GM12878 (cell line): Measurements from ENCODE around the gene NBEA. TPM values are rescaled to one million over a fixed set of nuclear protein-coding genes. Genes with fewer than 3 reads are reported as not detected.

Source experiments
- ATAC-seq: fragments of 200-7000 bp; cut with Tn5 transposase; 3 replicates; pipeline ENCODE4 v1.9.1; 2020; ENCODE audit warnings: mild to moderate bottlenecking, moderate library complexity
- BruUV-seq: library from RNA; stranded (reverse); fragments of 400-500 nt; replicated peaks from 2 replicates; lab custom pipeline; 2021; lab: Mats Ljungman, UMichigan
- CTCF ChIA-PET: fragments of 300-600 bp; sonication (Branson Sonifier 250); formaldehyde crosslinking; extraction: SDS; loops from one replicate; lab custom pipeline; 2021; ENCODE audit warnings: inconsistent platforms; lab: Yijun Ruan, JAX
- POLR2A ChIA-PET: fragments of 350-600 bp; formaldehyde crosslinking; extraction: SDS; loops from one replicate; lab custom pipeline; 2021; ENCODE audit warnings: inconsistent platforms; lab: Charles Lee
- RAD21 ChIA-PET: fragments of 300-600 bp; sonication (Branson Sonifier 250); formaldehyde crosslinking; loops from one replicate; lab custom pipeline; 2023; ENCODE audit warnings: antibody characterized with exemption; ENCODE audit not compliant: unreplicated experiment; lab: Charles Lee
- SMC1A ChIA-PET: fragments of 300-600 bp; sonication (Branson Sonifier 250); formaldehyde crosslinking; loops from one replicate; lab custom pipeline; 2023; ENCODE audit not compliant: unreplicated experiment, uncharacterized antibody; lab: Charles Lee
- DNase-seq: peaks from one replicate; pipeline ENCODE4 v3.0.0-alpha.2; 2011; ENCODE audit warnings: low read depth, low spot score
- FAIRE-seq: peaks from 3 replicates; lab custom pipeline; 2011; peaks lifted over from hg19 to GRCh38; lab: Jason Lieb, UNC
- H2AFZ ChIP-seq: 2 replicates; pipeline ENCODE4 v1.6.0; 2011; ENCODE audit warnings: low read depth, low read length, control low read depth; ENCODE audit not compliant: control insufficient read depth
- H3K27ac ChIP-seq: 2 replicates; pipeline ENCODE4 v1.5.1; 2011; ENCODE audit warnings: control low read depth; ENCODE audit not compliant: control insufficient read depth, insufficient read depth
- H3K27me3 ChIP-seq, 2 experiments: replicated peaks in 1 of 2; 2 replicates each; pipeline versions ENCODE4 v1.6.0 to v1.6.1; 2011; ENCODE audit warnings: low read length in 1 of 2; ENCODE audit not compliant: control insufficient read depth in 2 of 2, insufficient read depth in 2 of 2
- H3K36me3 ChIP-seq, 2 experiments: 2 replicates each; pipeline ENCODE4 v1.5.1; 2011; ENCODE audit warnings: low read length in 1 of 2; ENCODE audit not compliant: control insufficient read depth in 2 of 2, insufficient read depth in 2 of 2
- H3K4me1 ChIP-seq: 2 replicates; pipeline ENCODE4 v1.6.1; 2011; ENCODE audit warnings: mild to moderate bottlenecking, low read length, moderate library complexity, mixed read lengths; ENCODE audit not compliant: control insufficient read depth, insufficient read depth
- H3K4me2 ChIP-seq: 2 replicates; pipeline ENCODE4 v1.6.0; 2011; ENCODE audit warnings: control low read depth; ENCODE audit not compliant: control insufficient read depth, insufficient read depth
- H3K4me3 ChIP-seq: fragments of 200-600 bp; sonication (generic); 2 replicates; pipeline ENCODE4 v1.5.1; 2016
- H3K79me2 ChIP-seq: 2 replicates; pipeline ENCODE4 v1.6.0; 2011; ENCODE audit warnings: low read length; ENCODE audit not compliant: control insufficient read depth, insufficient read depth
- H3K9ac ChIP-seq: 2 replicates; pipeline ENCODE4 v1.8.0; 2011; ENCODE audit warnings: low read length, control low read depth, mixed read lengths; ENCODE audit not compliant: control insufficient read depth, insufficient read depth
- H3K9me3 ChIP-seq: replicated peaks from 3 replicates; pipeline ENCODE4 v1.5.1; 2011; ENCODE audit warnings: mild to moderate bottlenecking, low read length; ENCODE audit not compliant: control insufficient read depth, insufficient read depth
- H4K20me1 ChIP-seq: 2 replicates; pipeline ENCODE4 v1.6.0; 2011; ENCODE audit not compliant: control insufficient read depth, insufficient read depth
- BRCA1 ChIP-seq: IDR thresholded peaks from 2 replicates; pipeline ENCODE4 v1.6.1; 2011; ENCODE audit warnings: low read depth, low read length, improper control_type of control experiment
- CEBPZ ChIP-seq: fragments of 150-350 bp; IDR thresholded peaks from 2 replicates; pipeline ENCODE4 v1.6.1; 2016; ENCODE audit warnings: low read depth, low read length
- CHD2 ChIP-seq: IDR thresholded peaks from 2 replicates; pipeline ENCODE4 v1.6.1; 2011; ENCODE audit warnings: low read depth, low read length, improper control_type of control experiment, borderline replicate concordance
- CREB1 ChIP-seq: IDR thresholded peaks from 2 replicates; pipeline ENCODE4 v1.6.1; 2012; ENCODE audit warnings: low read depth, mild to moderate bottlenecking, inconsistent platforms
- EGR1 ChIP-seq, 2 experiments: IDR thresholded peaks; 1 replicate in 1 of 2; 2 replicates in 1 of 2; pipeline ENCODE4 v1.6.1; 2011 to 2012; ENCODE audit warnings: low read depth in 2 of 2, low read length in 2 of 2, borderline replicate concordance in 1 of 2, mild to moderate bottlenecking in 1 of 2, moderate library complexity in 1 of 2
- IKZF2 ChIP-seq, 2 experiments: fragments of 450-650 bp; IDR thresholded peaks; 2 replicates each; pipeline ENCODE4 v1.6.1; 2017; ENCODE audit warnings: mild to moderate bottlenecking in 2 of 2, moderate library complexity in 2 of 2
- MYB ChIP-seq: fragments of 150-350 bp; IDR thresholded peaks from 2 replicates; pipeline ENCODE4 v1.6.1; 2014; ENCODE audit warnings: mild to moderate bottlenecking, low read depth, low read length, borderline replicate concordance
- NFYA ChIP-seq: IDR thresholded peaks from 2 replicates; pipeline ENCODE4 v1.6.1; 2011; ENCODE audit warnings: low read depth, mild to moderate bottlenecking, low read length, improper control_type of control experiment, borderline replicate concordance
- RB1 ChIP-seq: fragments of 450-650 bp; formaldehyde crosslinking; IDR thresholded peaks from 2 replicates; pipeline ENCODE4 v1.6.1; 2017; ENCODE audit warnings: mild to moderate bottlenecking, borderline replicate concordance
- TCF3 ChIP-seq: IDR thresholded peaks from 2 replicates; pipeline ENCODE4 v1.6.1; 2012; ENCODE audit warnings: low read depth, mild to moderate bottlenecking, low read length, borderline replicate concordance; ENCODE audit not compliant: insufficient read depth
- ZNF384 ChIP-seq: IDR thresholded peaks from 2 replicates; pipeline ENCODE4 v1.6.1; 2012; ENCODE audit warnings: low read depth, mild to moderate bottlenecking, low read length, improper control_type of control experiment, borderline replicate concordance
- WGBS: methylation state at CpG from one replicate; pipeline ENCODE4 v1.1.6; 2016; ENCODE audit warnings: low lambda C conversion rate; ENCODE audit not compliant: insufficient replicate concordance, insufficient coverage; ENCODE audit errors: missing lambda C conversion rate; 5-methylcytosine and 5-hydroxymethylcytosine counted together
- in situ Hi-C: fragments of 300-500 bp; cut with MboI; formaldehyde crosslinking; loops from 9 replicates; pipeline ENCODE4 v1.14.3; 2018; ENCODE audit warnings: mixed read lengths
- intact Hi-C: fragments of 100-400 bp; cut with micrococcal nuclease; formaldehyde crosslinking; loops from one replicate; pipeline ENCODE4 v1.14.2; 2022; ENCODE audit not compliant: unreplicated experiment
- polyA plus RNA-seq, 11 experiments: library from polyadenylated mRNA; depleted of rRNA in 4 of 11; unstranded in 6 of 11; stranded (reverse) in 5 of 11; fragments of >200 nt; fragmentation: Nextera tagmentation in 4 of 11; fragmentation: Illumina TruSeq in 1 of 11; extraction: Ambion mirVana in 4 of 11; extraction: Trizol in 1 of 11; gene quantifications; 1 replicate in 1 of 11; 2 replicates in 10 of 11; pipeline versions ENCODE4 v1.2.1 to v1.2.3, GENCODE V29; 2011 to 2016; ENCODE audit warnings: inconsistent platforms in 2 of 11, missing spikeins in 2 of 11, low read depth in 1 of 11
- total RNA-seq, 4 experiments: library from RNA; depleted of rRNA in 3 of 4; stranded (reverse); fragments of >200 nt in 3 of 4; fragmentation: Illumina TruSeq in 1 of 4; extraction: Trizol in 1 of 4; gene quantifications; 2 replicates each; pipeline versions ENCODE4 v1.2.1 to v1.2.3, GENCODE V29; 2013 to 2021
- TF ChIP-seq, protein P1 (sequence below): fragments of 450-650 bp; IDR thresholded peaks from 2 replicates; pipeline ENCODE4 v1.6.1; 2017; ENCODE audit warnings: mild to moderate bottlenecking

Gene NBEA
- total and polyA plus RNA-seq, 10 of the 15 experiments (the other 5 are each of a cell fraction or from before 2014, with no cell fraction given) = 0.23 to 3.6 (median 0.55) TPM

DNA sequence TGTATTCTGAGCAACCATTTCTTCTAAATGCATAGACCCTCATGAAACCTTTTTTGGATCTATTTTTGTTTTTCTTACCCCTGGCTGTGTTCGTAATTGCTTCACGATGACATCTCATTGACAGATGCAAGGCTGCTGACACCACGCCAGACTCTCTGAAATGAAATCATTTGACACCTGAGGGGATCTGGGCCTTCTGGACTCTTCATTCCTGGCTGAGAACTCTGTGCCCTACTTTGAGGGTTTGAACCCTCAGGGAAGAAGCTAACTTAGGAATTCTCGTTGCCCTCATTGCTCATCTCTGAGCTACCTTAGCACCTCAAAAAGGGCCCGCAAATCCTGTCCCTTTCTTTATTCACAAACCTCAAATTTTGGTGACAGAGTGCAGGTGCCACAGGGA is 40.5 kb upstream of the NBEA start:
- no peak overlapping the region for H2AFZ ChIP-seq
- H3K9me3 ChIP-seq = no peaks in the 10 kb centered on the region
- ChIA-PET CTCF (no interaction called here), SMC1A (interaction anchor here (1.7 kb wide), 1 partner anchor 230 kb away, joined by 3 read pairs; no protein-coding TSS in a partner anchor), POLR2A (no interaction called here), RAD21 (no interaction called here)
- no peak overlapping the region for H3K4me2 ChIP-seq
- BruUV-seq = no TSS peak
- no peak overlapping the region for H3K4me3 ChIP-seq
- H3K27me3 ChIP-seq = no peaks in the 10 kb centered on the region
- ATAC-seq (no peak), DNase-seq (no peak), FAIRE-seq (no peak)
- in situ Hi-C loops = no loop called here
- intact Hi-C loops = no loop called here
- H3K27ac ChIP-seq = no peak overlapping the region
- H3K4me1 ChIP-seq = no peaks in the 10 kb centered on the region
- 35% methylated on average over 5 of the region's 5 CpGs for WGBS
- no peak overlapping the region for H3K9ac ChIP-seq
- H3K79me2 ChIP-seq = no peaks in the 10 kb centered on the region
- TF ChIP-seq TCF3 = no peak
- no peak for TF ChIP-seq MYB
- no peak for TF ChIP-seq IKZF2 (IDR thresholded peaks at IDR 0.05)
- no peak for TF ChIP-seq CHD2
- no peak for TF ChIP-seq BRCA1
- no peaks in the 10 kb centered on the region for H3K36me3 ChIP-seq
- H4K20me1 ChIP-seq = no peaks in the 10 kb centered on the region

DNA sequence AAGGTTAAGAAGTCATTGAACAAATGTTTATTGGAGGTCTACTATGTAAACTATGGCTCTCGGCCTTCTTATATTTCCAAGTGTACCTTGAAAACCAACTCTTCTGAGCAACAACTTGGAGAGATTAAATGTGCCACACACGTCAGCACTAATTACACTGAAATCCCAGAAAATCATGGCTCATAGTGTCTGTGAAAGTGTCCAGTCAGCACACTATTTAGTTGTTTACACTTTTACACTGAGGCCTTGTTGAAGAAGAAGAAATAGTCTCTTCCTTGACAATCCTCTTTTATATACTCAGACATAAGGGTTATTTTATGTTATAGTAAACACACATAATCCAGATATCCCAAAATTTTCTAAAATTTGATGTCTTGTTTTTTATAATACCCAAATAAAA is 30.9 kb upstream of the NBEA start:
- H3K27me3 ChIP-seq = no peaks in the 10 kb centered on the region
- no peak overlapping the region for H3K9ac ChIP-seq
- DNase-seq (no peak), FAIRE-seq (no peak), ATAC-seq (no peak)
- H2AFZ ChIP-seq = no peak overlapping the region
- no peaks in the 10 kb centered on the region for H3K4me1 ChIP-seq
- ChIA-PET RAD21 (no interaction called here), SMC1A (no interaction called here), CTCF (interaction anchor here (0.6 kb wide), 1 partner anchor 215 kb away, joined by 3 read pairs; no protein-coding TSS in a partner anchor), POLR2A (no interaction called here)
- H3K9me3 ChIP-seq = no peaks in the 10 kb centered on the region
- intact Hi-C loops = no loop called here
- WGBS = 11% methylated on average over 2 of the region's 2 CpGs
- no peaks in the 10 kb centered on the region for H3K36me3 ChIP-seq
- in situ Hi-C loops = no loop called here
- no peaks in the 10 kb centered on the region for H4K20me1 ChIP-seq
- no peak overlapping the region for H3K4me2 ChIP-seq
- no peak overlapping the region for H3K4me3 ChIP-seq
- no peak overlapping the region for H3K27ac ChIP-seq
- BruUV-seq = no TSS peak
- no peaks in the 10 kb centered on the region for H3K79me2 ChIP-seq
- TF ChIP-seq, protein P1, sequence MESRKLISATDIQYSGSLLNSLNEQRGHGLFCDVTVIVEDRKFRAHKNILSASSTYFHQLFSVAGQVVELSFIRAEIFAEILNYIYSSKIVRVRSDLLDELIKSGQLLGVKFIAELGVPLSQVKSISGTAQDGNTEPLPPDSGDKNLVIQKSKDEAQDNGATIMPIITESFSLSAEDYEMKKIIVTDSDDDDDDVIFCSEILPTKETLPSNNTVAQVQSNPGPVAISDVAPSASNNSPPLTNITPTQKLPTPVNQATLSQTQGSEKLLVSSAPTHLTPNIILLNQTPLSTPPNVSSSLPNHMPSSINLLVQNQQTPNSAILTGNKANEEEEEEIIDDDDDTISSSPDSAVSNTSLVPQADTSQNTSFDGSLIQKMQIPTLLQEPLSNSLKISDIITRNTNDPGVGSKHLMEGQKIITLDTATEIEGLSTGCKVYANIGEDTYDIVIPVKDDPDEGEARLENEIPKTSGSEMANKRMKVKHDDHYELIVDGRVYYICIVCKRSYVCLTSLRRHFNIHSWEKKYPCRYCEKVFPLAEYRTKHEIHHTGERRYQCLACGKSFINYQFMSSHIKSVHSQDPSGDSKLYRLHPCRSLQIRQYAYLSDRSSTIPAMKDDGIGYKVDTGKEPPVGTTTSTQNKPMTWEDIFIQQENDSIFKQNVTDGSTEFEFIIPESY = no peak
- TF ChIP-seq CREB1 = no peak
- no peak for TF ChIP-seq NFYA
- no peak for TF ChIP-seq ZNF384
- no peak for TF ChIP-seq EGR1 (IDR thresholded peaks at IDR 0.05; ENCODE audit: borderline replicate concordance in 1 of 2, low read depth in 2 of 2, low read length in 2 of 2)
- no peak for TF ChIP-seq RB1
- no peak for TF ChIP-seq CEBPZ
